H9 (cell line): ENCODE results near the gene PIP4K2B. TPM values are rescaled to one million over a fixed set of nuclear protein-coding genes. Genes with fewer than 3 reads are reported as not detected.
A peak's percentile ranks its signal among the peaks of the same experiment; 100 is the strongest.

Source experiments
- DNase-seq: peaks from one replicate; pipeline ENCODE4 v3.0.0-alpha.2; 2017
- H2AFZ ChIP-seq: one replicate; pipeline ENCODE4 v1.6.1; 2013; ENCODE audit warnings: mild to moderate bottlenecking, low read length, control low read depth, moderate library complexity
- H2AK5ac ChIP-seq: 2 replicates; pipeline ENCODE4 v1.6.1; 2013; ENCODE audit warnings: low read length, control low read depth, mixed read lengths; ENCODE audit not compliant: insufficient read length
- H2BK120ac ChIP-seq: one replicate; pipeline ENCODE4 v1.6.1; 2013; ENCODE audit warnings: low read depth, mild to moderate bottlenecking, low read length, control low read depth, inconsistent platforms; ENCODE audit not compliant: poor library complexity, severe bottlenecking
- H2BK12ac ChIP-seq: 2 replicates; pipeline ENCODE4 v1.6.1; 2013; ENCODE audit warnings: low read length, control low read depth, mixed read lengths, low read depth; ENCODE audit not compliant: insufficient read length
- H2BK15ac ChIP-seq: 2 replicates; pipeline ENCODE4 v1.6.1; 2013; ENCODE audit warnings: low read depth, low read length, control low read depth
- H2BK20ac ChIP-seq: one replicate; pipeline ENCODE4 v1.6.1; 2013; ENCODE audit warnings: low read depth, mild to moderate bottlenecking, low read length, control low read depth, inconsistent platforms; ENCODE audit not compliant: poor library complexity, severe bottlenecking
- H2BK5ac ChIP-seq: 2 replicates; pipeline ENCODE4 v1.6.1; 2013; ENCODE audit warnings: low read length, control low read depth, mixed read lengths; ENCODE audit not compliant: insufficient read length
- H3K14ac ChIP-seq: 2 replicates; pipeline ENCODE4 v1.6.1; 2013; ENCODE audit warnings: low read length, control low read depth; ENCODE audit not compliant: insufficient read depth
- H3K18ac ChIP-seq: 2 replicates; pipeline ENCODE4 v1.6.1; 2013; ENCODE audit warnings: low read depth, mild to moderate bottlenecking, mixed read lengths, low read length, control low read depth; ENCODE audit not compliant: insufficient read length
- H3K23ac ChIP-seq: 2 replicates; pipeline ENCODE4 v1.6.1; 2013; ENCODE audit warnings: low read length, control low read depth, mixed read lengths, low read depth; ENCODE audit not compliant: insufficient read length
- H3K23me2 ChIP-seq: 2 replicates; pipeline ENCODE4 v1.6.1; 2013; ENCODE audit warnings: low read depth, mild to moderate bottlenecking, mixed read lengths, low read length, control low read depth; ENCODE audit not compliant: insufficient read length, poor library complexity, severe bottlenecking
- H3K27ac ChIP-seq: 2 replicates; pipeline ENCODE4 v1.5.1; 2013; ENCODE audit warnings: low read length, control low read depth, mixed read lengths, low read depth; ENCODE audit not compliant: insufficient read length
- H3K27me3 ChIP-seq: 2 replicates; pipeline ENCODE4 v1.6.1; 2013; ENCODE audit warnings: low read length, control low read depth, inconsistent platforms; ENCODE audit not compliant: insufficient read depth
- H3K4ac ChIP-seq: 2 replicates; pipeline ENCODE4 v1.6.1; 2013; ENCODE audit warnings: low read depth, mild to moderate bottlenecking, control low read depth, inconsistent platforms, low read length, moderate library complexity
- H3K4me1 ChIP-seq: 2 replicates; pipeline ENCODE4 v1.6.1; 2013; ENCODE audit warnings: low read length, control low read depth, inconsistent platforms; ENCODE audit not compliant: insufficient read depth
- H3K4me2 ChIP-seq: 2 replicates; pipeline ENCODE4 v1.6.1; 2013; ENCODE audit warnings: low read length, control low read depth, mixed read lengths; ENCODE audit not compliant: insufficient read length, insufficient read depth
- H3K56ac ChIP-seq: 2 replicates; pipeline ENCODE4 v1.6.1; 2013; ENCODE audit warnings: low read depth, mild to moderate bottlenecking, mixed read lengths, low read length, control low read depth; ENCODE audit not compliant: insufficient read length
- H3K79me1 ChIP-seq: 2 replicates; pipeline ENCODE4 v1.6.1; 2013; ENCODE audit warnings: low read depth, mild to moderate bottlenecking, moderate library complexity, low read length, control low read depth, inconsistent platforms; ENCODE audit not compliant: insufficient read depth, poor library complexity, severe bottlenecking
- H3K79me2 ChIP-seq: 2 replicates; pipeline ENCODE4 v1.6.1; 2013; ENCODE audit warnings: low read length, control low read depth, inconsistent platforms; ENCODE audit not compliant: insufficient read depth
- H3K9ac ChIP-seq: 2 replicates; pipeline ENCODE4 v1.6.1; 2013; ENCODE audit warnings: low read length, control low read depth, mixed read lengths; ENCODE audit not compliant: insufficient read length; ENCODE audit errors: extremely low read depth
- H3K9me3 ChIP-seq: one replicate; pipeline ENCODE4 v1.6.1; 2013; ENCODE audit warnings: low read depth, low read length, inconsistent platforms; ENCODE audit not compliant: control insufficient read depth
- H3T11ph ChIP-seq: one replicate; pipeline ENCODE4 v1.6.1; 2013; ENCODE audit warnings: mild to moderate bottlenecking, low read length, control low read depth, inconsistent platforms
- H4K20me1 ChIP-seq: one replicate; pipeline ENCODE4 v1.6.1; 2013; ENCODE audit not compliant: control insufficient read depth, insufficient read length, insufficient read depth
- H4K5ac ChIP-seq: 2 replicates; pipeline ENCODE4 v1.6.1; 2013; ENCODE audit warnings: low read depth, mild to moderate bottlenecking, mixed read lengths, low read length, control low read depth; ENCODE audit not compliant: insufficient read length
- H4K8ac ChIP-seq: replicated peaks from 2 replicates; pipeline ENCODE4 v1.6.1; 2013; ENCODE audit warnings: low read length, control low read depth, mixed read lengths, low read depth; ENCODE audit not compliant: insufficient read length
- H4K91ac ChIP-seq: 2 replicates; pipeline ENCODE4 v1.6.1; 2013; ENCODE audit warnings: low read depth, mild to moderate bottlenecking, moderate library complexity, mixed read lengths, low read length, control low read depth; ENCODE audit not compliant: insufficient read length
- H3K27ac Mint-ChIP-seq, 3 experiments: 2 replicates in 2 of 3; 3 replicates in 1 of 3; pipeline ENCODE4 v1.8.0; 2020 to 2021; ENCODE audit warnings: mixed read lengths in 3 of 3, mild to moderate bottlenecking in 1 of 3, moderate library complexity in 1 of 3
- H3K27me3 Mint-ChIP-seq: 2 replicates; pipeline ENCODE4 v1.8.0; 2021; ENCODE audit warnings: low read depth, mild to moderate bottlenecking, moderate library complexity, mixed read lengths
- H3K36me3 Mint-ChIP-seq, 3 experiments: 2 replicates in 2 of 3; 3 replicates in 1 of 3; pipeline ENCODE4 v1.8.0; 2020 to 2021; ENCODE audit warnings: low read depth in 3 of 3, mixed read lengths in 3 of 3; ENCODE audit not compliant: insufficient read depth in 1 of 3
- H3K4me1 Mint-ChIP-seq, 2 experiments: 2 replicates each; pipeline ENCODE4 v1.8.0; 2020; ENCODE audit warnings: mixed read lengths in 2 of 2
- H3K4me3 Mint-ChIP-seq, 2 experiments: 2 replicates in 1 of 2; 3 replicates in 1 of 2; pipeline ENCODE4 v1.8.0; 2020 to 2021; ENCODE audit warnings: mild to moderate bottlenecking in 2 of 2, mixed read lengths in 2 of 2, moderate library complexity in 1 of 2
- H3K9me3 Mint-ChIP-seq, 2 experiments: 2 replicates in 1 of 2; 3 replicates in 1 of 2; pipeline ENCODE4 v1.8.0; 2020; ENCODE audit warnings: mild to moderate bottlenecking in 2 of 2, mixed read lengths in 2 of 2, moderate library complexity in 1 of 2
- WGBS: extraction: QIAGEN DNeasy Blood & Tissue Kit; methylation state at CpG from one replicate; pipeline ENCODE4 v1.1.7; 2013; ENCODE audit warnings: missing lambda C conversion rate, low lambda C conversion rate, mixed read lengths; ENCODE audit not compliant: insufficient read length; ENCODE audit errors: extremely low coverage; 5-methylcytosine and 5-hydroxymethylcytosine counted together
- total RNA-seq: library from RNA; stranded (reverse); gene quantifications from 2 replicates; pipeline ENCODE4 v1.2.1, GENCODE V29; 2021
- TF ChIP-seq, protein P1 (sequence below): fragments of 200-600 bp; sonication (generic); conservative IDR thresholded peaks from 3 replicates; pipeline ENCODE4 v1.8.0; 2021; ENCODE audit warnings: antibody characterized with exemption, mild to moderate bottlenecking

The PIP4K2B gene
- total RNA-seq, 1 experiment from 2014 or later: 61.9 TPM

- Histone ChIP-seq H3K27me3 (peaks cover 5% of the 10 kb centered on the region; the same call in 1 of the 2 replicates), H3K4me2 (peak overlapping the region; percentile 25), H4K8ac (no peak overlapping the region), H2AK5ac (no peak overlapping the region), H4K91ac (no peak overlapping the region), H3K27ac (no peak overlapping the region), H3K14ac (no peak overlapping the region; the same call in 1 of the 2 replicates), H3K4me1 (no peaks in the 10 kb centered on the region), H3K18ac (peak overlapping the region; percentile 13), H2BK12ac (no peak overlapping the region), H2AFZ (no peak overlapping the region), H4K20me1 (peaks cover 3% of the 10 kb centered on the region), H3K79me1 (no peaks in the 10 kb centered on the region), H2BK15ac (no peak overlapping the region), H4K5ac (no peak overlapping the region), H3K4ac (no peak overlapping the region), H3K9ac (no peak overlapping the region), H3K23ac (no peak overlapping the region), H2BK20ac (no peak overlapping the region), H3T11ph (no peak overlapping the region), H2BK120ac (no peak overlapping the region), H3K23me2 (peaks cover 3% of the 10 kb centered on the region), H3K56ac (no peak overlapping the region), H3K9me3 (no peaks in the 10 kb centered on the region), H3K79me2 (no peaks in the 10 kb centered on the region), H2BK5ac (no peak overlapping the region)
- peak overlapping the region; percentile 61 to 77 for H3K4me3 Mint-ChIP-seq
- no CpG with 5 or more reads among the region's 29 CpGs for WGBS
- TF ChIP-seq, protein P1, sequence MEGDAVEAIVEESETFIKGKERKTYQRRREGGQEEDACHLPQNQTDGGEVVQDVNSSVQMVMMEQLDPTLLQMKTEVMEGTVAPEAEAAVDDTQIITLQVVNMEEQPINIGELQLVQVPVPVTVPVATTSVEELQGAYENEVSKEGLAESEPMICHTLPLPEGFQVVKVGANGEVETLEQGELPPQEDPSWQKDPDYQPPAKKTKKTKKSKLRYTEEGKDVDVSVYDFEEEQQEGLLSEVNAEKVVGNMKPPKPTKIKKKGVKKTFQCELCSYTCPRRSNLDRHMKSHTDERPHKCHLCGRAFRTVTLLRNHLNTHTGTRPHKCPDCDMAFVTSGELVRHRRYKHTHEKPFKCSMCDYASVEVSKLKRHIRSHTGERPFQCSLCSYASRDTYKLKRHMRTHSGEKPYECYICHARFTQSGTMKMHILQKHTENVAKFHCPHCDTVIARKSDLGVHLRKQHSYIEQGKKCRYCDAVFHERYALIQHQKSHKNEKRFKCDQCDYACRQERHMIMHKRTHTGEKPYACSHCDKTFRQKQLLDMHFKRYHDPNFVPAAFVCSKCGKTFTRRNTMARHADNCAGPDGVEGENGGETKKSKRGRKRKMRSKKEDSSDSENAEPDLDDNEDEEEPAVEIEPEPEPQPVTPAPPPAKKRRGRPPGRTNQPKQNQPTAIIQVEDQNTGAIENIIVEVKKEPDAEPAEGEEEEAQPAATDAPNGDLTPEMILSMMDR: no peak
- peaks cover 52% of the 10 kb centered on the region for H3K27me3 Mint-ChIP-seq
- H3K27ac Mint-ChIP-seq: no peak overlapping the region
- peaks cover 4 to 14% (median 5%) of the 10 kb centered on the region in 3 experiments; a peak in 5 of 7 replicates for H3K36me3 Mint-ChIP-seq
- H3K4me1 Mint-ChIP-seq: peaks cover 29 to 47% of the 10 kb centered on the region in 2 experiments
- DNase-seq: peak; percentile 93
- H3K9me3 Mint-ChIP-seq: no peaks in the 10 kb centered on the region
Observed at GRCh38 chr17:38719289-38719942, 79.9 kb downstream of the PIP4K2B start.
